ENCODE measurements around the gene UBL3.

UBL3 gene

GRCh38 chr13:29754473-29754806 is 96.0 kb downstream of the UBL3 start:
- no peak for DNase-seq (ENCODE audit: low read depth)

- DNase-seq (ENCODE audit: low read depth): no peak
Measured at GRCh38 chr13:29753618-29754472, 96.6 kb downstream of the UBL3 start.

- DNase-seq (ENCODE audit: low read depth): no peak
Measured at GRCh38 chr13:29752175-29752574, 98.2 kb downstream of the UBL3 start.

GRCh38 chr13:29750183-29750530 is 100.3 kb downstream of the UBL3 start:
- DNase-seq (ENCODE audit: low read depth): no peak

GRCh38 chr13:29749401-29750182 is 100.8 kb downstream of the UBL3 start:
- no peak for DNase-seq (ENCODE audit: low read depth)

GRCh38 chr13:29748097-29748496 is 102.3 kb downstream of the UBL3 start:
- DNase-seq (ENCODE audit: low read depth): no peak

- DNase-seq (ENCODE audit: low read depth): no peak
Measured at GRCh38 chr13:29746148-29746677, 104.2 kb downstream of the UBL3 start.

- no peak for DNase-seq (ENCODE audit: low read depth)
Measured at GRCh38 chr13:29745704-29746103, 104.7 kb downstream of the UBL3 start.

- DNase-seq (ENCODE audit: low read depth): no peak
Measured at GRCh38 chr13:29743201-29743786, 107.1 kb downstream of the UBL3 start.

- DNase-seq (ENCODE audit: low read depth): no peak
Measured at GRCh38 chr13:29740961-29741360, 109.5 kb downstream of the UBL3 start.

GRCh38 chr13:29737061-29737460 is 113.4 kb downstream of the UBL3 start:
- DNase-seq (ENCODE audit: low read depth): no peak

- DNase-seq (ENCODE audit: low read depth): no peak
Measured at GRCh38 chr13:29733147-29733611, 117.2 kb downstream of the UBL3 start.

GRCh38 chr13:29730253-29730652 is 120.2 kb downstream of the UBL3 start:
- no peak for DNase-seq (ENCODE audit: low read depth)

- DNase-seq (ENCODE audit: low read depth): no peak
Measured at GRCh38 chr13:29722415-29722814, 128.0 kb downstream of the UBL3 start.

- DNase-seq (ENCODE audit: low read depth): no peak
Measured at GRCh38 chr13:29721766-29722165, 128.7 kb downstream of the UBL3 start.

GRCh38 chr13:29718694-29719093 is 131.7 kb downstream of the UBL3 start:
- no peak for DNase-seq (ENCODE audit: low read depth)

- no peak for DNase-seq (ENCODE audit: low read depth)
Measured at GRCh38 chr13:29716493-29716892, 133.9 kb downstream of the UBL3 start.

Data from activated T-cell treated with anti-CD3 and anti-CD28 coated beads for 24 hours (primary cell).